ENCODE results near the gene IRF3. TPM values are rescaled to one million over a fixed set of nuclear protein-coding genes. Genes with fewer than 3 reads are reported as not detected.
"Not testable (repeated sequence)": the region's sequence is repeated elsewhere in the genome, so short reads cannot be mapped to it uniquely, and the experiment has no call there.

IRF3 gene
- polyA plus RNA-seq, 3 donors: 29.8 to 115 (median 41.1) TPM

DNA sequence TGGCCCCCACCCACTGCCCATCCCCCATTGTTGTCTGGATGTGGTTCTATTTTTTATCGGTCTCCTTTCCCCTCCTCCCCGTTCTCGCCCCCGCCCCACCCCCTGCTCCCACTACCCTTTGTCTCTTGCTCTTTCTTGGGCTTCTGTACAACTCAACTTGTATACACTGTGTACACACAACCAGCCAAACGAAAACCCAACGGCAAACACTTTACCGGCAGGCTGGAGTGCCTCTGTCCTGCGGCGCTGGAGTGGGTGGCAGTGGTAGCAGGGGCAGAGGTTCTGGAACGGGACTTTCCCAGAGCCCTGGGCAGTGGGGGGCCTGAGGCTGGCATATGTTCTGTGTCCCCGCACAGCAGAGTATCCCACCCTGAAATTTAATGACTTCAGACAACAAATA, 39.4 kb downstream of the IRF3 start:
- H3K9me3 ChIP-seq (replicated peaks in 1 of 2; ENCODE audit: control insufficient read depth in 1 of 2, insufficient read depth in 1 of 2, low read length in 2 of 2): no peaks in the 10 kb centered on the region
- H3K27me3 ChIP-seq (ENCODE audit: control insufficient read depth in 2 of 2, insufficient read depth in 2 of 2, low read length in 2 of 2): no peaks in the 10 kb centered on the region
- peaks cover 0 to 2% (median 0%) of the 10 kb centered on the region in 7 donors for H3K9me3 Mint-ChIP-seq
- DNase-seq: no peak
- TF ChIP-seq, protein P1, sequence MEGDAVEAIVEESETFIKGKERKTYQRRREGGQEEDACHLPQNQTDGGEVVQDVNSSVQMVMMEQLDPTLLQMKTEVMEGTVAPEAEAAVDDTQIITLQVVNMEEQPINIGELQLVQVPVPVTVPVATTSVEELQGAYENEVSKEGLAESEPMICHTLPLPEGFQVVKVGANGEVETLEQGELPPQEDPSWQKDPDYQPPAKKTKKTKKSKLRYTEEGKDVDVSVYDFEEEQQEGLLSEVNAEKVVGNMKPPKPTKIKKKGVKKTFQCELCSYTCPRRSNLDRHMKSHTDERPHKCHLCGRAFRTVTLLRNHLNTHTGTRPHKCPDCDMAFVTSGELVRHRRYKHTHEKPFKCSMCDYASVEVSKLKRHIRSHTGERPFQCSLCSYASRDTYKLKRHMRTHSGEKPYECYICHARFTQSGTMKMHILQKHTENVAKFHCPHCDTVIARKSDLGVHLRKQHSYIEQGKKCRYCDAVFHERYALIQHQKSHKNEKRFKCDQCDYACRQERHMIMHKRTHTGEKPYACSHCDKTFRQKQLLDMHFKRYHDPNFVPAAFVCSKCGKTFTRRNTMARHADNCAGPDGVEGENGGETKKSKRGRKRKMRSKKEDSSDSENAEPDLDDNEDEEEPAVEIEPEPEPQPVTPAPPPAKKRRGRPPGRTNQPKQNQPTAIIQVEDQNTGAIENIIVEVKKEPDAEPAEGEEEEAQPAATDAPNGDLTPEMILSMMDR (IDR thresholded peaks at IDR 0.05): no peak
- H2AFZ ChIP-seq (ENCODE audit: insufficient read depth, low read depth, low read length, poor library complexity, severe bottlenecking): no peak overlapping the region
- peaks cover 45 to 71% of the 10 kb centered on the region in 2 donors for H3K36me3 Mint-ChIP-seq
- no peak overlapping the region for H3K4me3 ChIP-seq (replicated peaks in 1 of 3; ENCODE audit: low read depth in 2 of 3, low read length in 3 of 3)
- H3K4me2 ChIP-seq (replicated peaks; ENCODE audit: extremely low read depth, low read length, poor library complexity, severe bottlenecking): no peak overlapping the region
- peaks cover 35 to 65% of the 10 kb centered on the region in 2 donors for H3K36me3 ChIP-seq (replicated peaks in 1 of 2; ENCODE audit: control insufficient read depth in 1 of 2, insufficient read depth in 2 of 2, low read length in 2 of 2)
- no CpG with 5 or more reads among the region's 11 CpGs for WGBS (ENCODE audit: insufficient coverage)
- H4K20me1 ChIP-seq (ENCODE audit: insufficient read depth, low read length): peaks cover 9% of the 10 kb centered on the region
- H3K27me3 Mint-ChIP-seq (ENCODE audit: low read depth in 3 of 3): peaks cover 0 to 1% (median 0%) of the 10 kb centered on the region in 3 donors
- H3K79me2 ChIP-seq (ENCODE audit: insufficient read depth, low read length): no peaks in the 10 kb centered on the region
- H3K4me1 Mint-ChIP-seq: no peaks in the 10 kb centered on the region
- no peak overlapping the region for H3K27ac ChIP-seq (ENCODE audit: low read depth in 1 of 2, low read length in 2 of 2)
- no peak overlapping the region for H3K4me3 Mint-ChIP-seq
- H3K4me1 ChIP-seq (ENCODE audit: control insufficient read depth in 1 of 2, insufficient read depth in 2 of 2, low read length in 2 of 2): no peaks in the 10 kb centered on the region
- no peak overlapping the region for H3K9ac ChIP-seq (ENCODE audit: insufficient read depth, low read length, poor library complexity, severe bottlenecking)
- H3K27ac Mint-ChIP-seq: no peak overlapping the region
- intact Hi-C loops (cut with micrococcal nuclease): no loop called here

DNA sequence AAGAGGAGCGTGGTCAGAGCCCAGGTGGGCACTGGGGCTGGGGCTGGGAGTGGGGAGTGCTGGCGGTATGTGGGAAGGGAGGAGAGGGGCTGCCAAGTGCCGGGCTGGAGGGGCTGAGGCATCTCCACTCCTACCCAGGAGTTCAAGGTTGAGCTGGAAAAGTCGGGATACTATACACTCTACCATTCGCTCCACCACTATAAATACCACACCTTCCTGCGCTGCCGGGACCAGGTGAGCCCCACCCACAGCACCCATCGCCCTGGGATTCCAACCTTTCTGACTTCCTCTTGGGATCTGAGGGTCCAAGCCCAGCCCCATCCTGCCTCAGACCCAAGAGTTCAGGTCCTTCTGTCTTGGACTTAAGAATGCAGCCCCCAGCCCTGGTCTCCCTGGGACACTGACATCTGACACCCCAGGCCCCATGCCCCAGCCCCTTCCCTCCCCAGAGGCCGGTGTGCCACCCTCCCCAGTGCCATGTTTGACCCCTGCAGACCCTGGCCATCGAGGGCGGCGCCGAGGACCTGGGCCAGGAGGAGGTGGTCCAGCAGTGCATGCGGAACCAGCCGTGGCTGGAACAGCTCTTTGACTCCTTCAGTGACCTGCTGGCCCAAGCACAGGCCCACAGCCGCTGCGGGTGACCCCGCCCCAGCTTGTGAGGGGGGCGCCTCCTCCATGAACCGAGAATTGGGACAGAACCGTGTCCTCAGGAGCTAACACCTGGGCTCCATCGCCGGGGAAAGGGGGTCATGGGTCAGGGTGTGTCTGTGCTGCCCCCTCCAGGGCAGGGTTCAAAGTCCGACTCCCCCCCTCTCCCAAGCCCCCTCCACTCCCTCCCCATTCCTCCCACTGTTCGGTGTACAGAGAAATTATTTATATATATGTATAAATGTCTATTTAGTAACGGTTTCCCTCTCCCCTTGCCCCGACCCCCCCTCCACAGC, 40.4 kb downstream of the IRF3 start:
- Histone ChIP-seq H3K36me3 (replicated peaks in 1 of 2; ENCODE audit: control insufficient read depth in 1 of 2, insufficient read depth in 2 of 2, low read length in 2 of 2) (peaks cover 40 to 71% of the 10 kb centered on the region in 2 donors), H3K9me3 (replicated peaks in 1 of 2; ENCODE audit: control insufficient read depth in 1 of 2, insufficient read depth in 1 of 2, low read length in 2 of 2) (no peaks in the 10 kb centered on the region), H3K27ac (ENCODE audit: low read depth in 1 of 2, low read length in 2 of 2) (no peak overlapping the region), H3K4me2 (replicated peaks; ENCODE audit: extremely low read depth, low read length, poor library complexity, severe bottlenecking) (no peak overlapping the region), H3K4me3 (replicated peaks in 1 of 3; ENCODE audit: low read depth in 2 of 3, low read length in 3 of 3) (no peak overlapping the region), H3K27me3 (ENCODE audit: control insufficient read depth in 2 of 2, insufficient read depth in 2 of 2, low read length in 2 of 2) (no peaks in the 10 kb centered on the region), H3K79me2 (ENCODE audit: insufficient read depth, low read length) (no peaks in the 10 kb centered on the region), H4K20me1 (ENCODE audit: insufficient read depth, low read length) (peaks cover 14% of the 10 kb centered on the region), H2AFZ (ENCODE audit: insufficient read depth, low read depth, low read length, poor library complexity, severe bottlenecking) (no peak overlapping the region), H3K4me1 (ENCODE audit: control insufficient read depth in 1 of 2, insufficient read depth in 2 of 2, low read length in 2 of 2) (no peaks in the 10 kb centered on the region), H3K9ac (ENCODE audit: insufficient read depth, low read length, poor library complexity, severe bottlenecking) (no peak overlapping the region)
- Mint-ChIP-seq H3K4me3 (no peak overlapping the region), H3K4me1 (no peaks in the 10 kb centered on the region), H3K27ac (peak overlapping the region in 2 of 7 donors; percentile 23 to 54), H3K36me3 (peaks cover 46 to 81% of the 10 kb centered on the region in 2 donors), H3K27me3 (ENCODE audit: low read depth in 3 of 3) (peaks cover 0 to under 1% (median 0%) of the 10 kb centered on the region in 3 donors), H3K9me3 (peaks cover 0 to 2% (median 0%) of the 10 kb centered on the region in 7 donors)
- TF ChIP-seq, protein P1 (IDR thresholded peaks at IDR 0.05): no peak
- DNase-seq: no peak
- intact Hi-C loops (cut with micrococcal nuclease): no loop called here
- WGBS (ENCODE audit: insufficient coverage): 96% methylated on average over 10 of the region's 27 CpGs

DNA sequence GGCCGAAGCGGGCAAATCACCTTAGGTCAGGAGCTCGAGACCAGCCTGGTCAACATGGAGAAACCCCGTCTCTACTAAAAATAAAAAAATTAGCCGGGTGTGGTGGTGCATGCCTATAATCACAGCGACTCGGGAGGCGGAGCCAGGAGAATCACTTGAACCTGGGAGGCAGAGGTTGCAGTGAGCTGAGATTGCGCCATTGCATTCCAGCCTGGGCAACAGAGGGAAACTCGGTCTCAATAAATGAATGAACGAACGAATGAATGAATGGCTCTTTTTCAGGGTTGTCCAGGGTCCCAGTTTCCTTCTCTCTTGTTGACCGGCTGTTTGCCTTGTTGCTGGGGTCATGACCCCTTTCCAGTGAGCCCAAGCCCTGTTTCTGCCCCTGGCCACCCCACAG, 47.8 kb downstream of the IRF3 start:
- H3K9ac ChIP-seq (ENCODE audit: insufficient read depth, low read length, poor library complexity, severe bottlenecking): not testable (repeated sequence)

More for the DNA sequence above, 47.8 kb downstream of the IRF3 start:
- H3K4me1 ChIP-seq (ENCODE audit: control insufficient read depth in 1 of 2, insufficient read depth in 2 of 2, low read length in 2 of 2); H3K4me2 ChIP-seq (replicated peaks; ENCODE audit: extremely low read depth, low read length, poor library complexity, severe bottlenecking); H3K27me3 ChIP-seq (ENCODE audit: control insufficient read depth in 2 of 2, insufficient read depth in 2 of 2, low read length in 2 of 2); intact Hi-C loops (cut with micrococcal nuclease); H3K27ac ChIP-seq (ENCODE audit: low read depth in 1 of 2, low read length in 2 of 2); H3K4me3 Mint-ChIP-seq; H2AFZ ChIP-seq (ENCODE audit: insufficient read depth, low read depth, low read length, poor library complexity, severe bottlenecking); H3K4me3 ChIP-seq (replicated peaks in 1 of 3; ENCODE audit: low read depth in 2 of 3, low read length in 3 of 3); H3K27me3 Mint-ChIP-seq (ENCODE audit: low read depth in 3 of 3); DNase-seq; H3K9me3 Mint-ChIP-seq; H3K9me3 ChIP-seq (replicated peaks in 1 of 2; ENCODE audit: control insufficient read depth in 1 of 2, insufficient read depth in 1 of 2, low read length in 2 of 2): not testable (repeated sequence)
- H3K4me1 Mint-ChIP-seq: peaks cover 10% of the 10 kb centered on the region
- Histone ChIP-seq H3K36me3 (replicated peaks in 1 of 2; ENCODE audit: control insufficient read depth in 1 of 2, insufficient read depth in 2 of 2, low read length in 2 of 2) (peaks cover 72 to 87% of the 10 kb centered on the region in 2 donors), H4K20me1 (ENCODE audit: insufficient read depth, low read length) (peaks cover 70% of the 10 kb centered on the region), H3K79me2 (ENCODE audit: insufficient read depth, low read length) (peaks cover 21% of the 10 kb centered on the region)
- peak overlapping the region in 3 of 7 donors; percentile 11 to 64 (median 50) for H3K27ac Mint-ChIP-seq
- peaks cover 55 to 91% of the 10 kb centered on the region in 2 donors for H3K36me3 Mint-ChIP-seq
- WGBS (ENCODE audit: insufficient coverage): 94% methylated on average over 10 of the region's 13 CpGs

Data from CD14-positive monocyte (primary cell).